Psoas muscle (tissue), 8 donors: ENCODE data around the gene SPATA13. TPM values are rescaled to one million over a fixed set of nuclear protein-coding genes. Genes with fewer than 3 reads are reported as not detected.

ENCODE experiments used
- ATAC-seq, 4 donors: fragments of 200-7000 bp; cut with Tn5 transposase; one replicate each; pipeline ENCODE4 v1.9.1; 2020; ENCODE audit warnings: moderate library complexity in 3 of 4, mild to moderate bottlenecking in 2 of 4
- DNase-seq, 2 donors: peaks; one replicate each; pipeline ENCODE4 v3.0.0-alpha.2; 2020
- H3K27ac ChIP-seq: fragments of 200-600 bp; one replicate; pipeline ENCODE4 v1.8.0; 2022
- H3K27me3 ChIP-seq, 3 donors: fragments of 200-600 bp in 1 of 3; one replicate each; pipeline versions ENCODE4 v1.6.1 to v1.8.0; 2013 to 2022; ENCODE audit warnings: low read length in 2 of 3, mild to moderate bottlenecking in 2 of 3, moderate library complexity in 1 of 3; ENCODE audit not compliant: insufficient read depth in 3 of 3
- H3K36me3 ChIP-seq, 2 donors: fragments of 200-600 bp in 1 of 2; one replicate each; pipeline versions ENCODE4 v1.6.1 to v1.8.0; 2013 to 2022; ENCODE audit warnings: low read depth in 1 of 2, mild to moderate bottlenecking in 1 of 2, moderate library complexity in 1 of 2; ENCODE audit not compliant: insufficient read depth in 1 of 2
- H3K4me1 ChIP-seq: fragments of 200-600 bp; one replicate; pipeline ENCODE4 v1.8.0; 2022
- H3K4me3 ChIP-seq: fragments of 200-600 bp; one replicate; pipeline ENCODE4 v1.8.0; 2022; ENCODE audit warnings: mild to moderate bottlenecking
- H3K9me3 ChIP-seq: fragments of 200-600 bp; one replicate; pipeline ENCODE4 v1.8.0; 2022
- WGBS, 3 donors: extraction: QIAGEN DNeasy Blood & Tissue Kit; methylation state at CpG; one replicate each; pipeline versions ENCODE4 v1.1.6 to v1.1.7; 2013; 5-methylcytosine and 5-hydroxymethylcytosine counted together
- intact Hi-C, 2 donors: fragments of 100-400 bp; cut with DNase I; formaldehyde crosslinking; loops; one replicate each; pipeline versions ENCODE4 v1.11.0 to v1.14.2; 2022
- polyA plus RNA-seq, 3 donors: library from polyadenylated mRNA; stranded (reverse); fragments of 200-250 nt; gene quantifications; one replicate each; pipeline ENCODE4 v1.2.3, GENCODE V29; 2013
- total RNA-seq, 4 donors: library from RNA; stranded (reverse); fragmentation: NEBNext Ultra II Directional in 2 of 4; extraction: Animal tissue kit (Norgen Biotek cat#: 25700) in 2 of 4; gene quantifications; one replicate each; pipeline versions ENCODE4 v1.2.1 to v1.2.4, GENCODE V29; 2021 to 2023
- TF ChIP-seq, protein P1 (sequence below): fragments of 200-600 bp; IDR thresholded peaks from one replicate; pipeline ENCODE4 v1.8.0; 2022; ENCODE audit warnings: antibody characterized with exemption
- donor health status: healthy with polysubstance abuse.
- donor health status: DM: no; HTN: no; CAD: no; lungs with moderate emphysema.
- donor health status: Bipolar disorder and iron deficiency.
- donor health status: healthy.
- donor health status: DM: yes; HTN: yes; CAD: no.
- donor health status: DM: no; HTN: no; CAD: no.
- donor health status: DM: no; HTN: no; CAD: no.
- donor health status: DM: yes; HTN: yes; CAD: no.

Gene SPATA13
- total and polyA plus RNA-seq, 7 donors: 0.87 to 5.8 (median 2.5) TPM

DNA sequence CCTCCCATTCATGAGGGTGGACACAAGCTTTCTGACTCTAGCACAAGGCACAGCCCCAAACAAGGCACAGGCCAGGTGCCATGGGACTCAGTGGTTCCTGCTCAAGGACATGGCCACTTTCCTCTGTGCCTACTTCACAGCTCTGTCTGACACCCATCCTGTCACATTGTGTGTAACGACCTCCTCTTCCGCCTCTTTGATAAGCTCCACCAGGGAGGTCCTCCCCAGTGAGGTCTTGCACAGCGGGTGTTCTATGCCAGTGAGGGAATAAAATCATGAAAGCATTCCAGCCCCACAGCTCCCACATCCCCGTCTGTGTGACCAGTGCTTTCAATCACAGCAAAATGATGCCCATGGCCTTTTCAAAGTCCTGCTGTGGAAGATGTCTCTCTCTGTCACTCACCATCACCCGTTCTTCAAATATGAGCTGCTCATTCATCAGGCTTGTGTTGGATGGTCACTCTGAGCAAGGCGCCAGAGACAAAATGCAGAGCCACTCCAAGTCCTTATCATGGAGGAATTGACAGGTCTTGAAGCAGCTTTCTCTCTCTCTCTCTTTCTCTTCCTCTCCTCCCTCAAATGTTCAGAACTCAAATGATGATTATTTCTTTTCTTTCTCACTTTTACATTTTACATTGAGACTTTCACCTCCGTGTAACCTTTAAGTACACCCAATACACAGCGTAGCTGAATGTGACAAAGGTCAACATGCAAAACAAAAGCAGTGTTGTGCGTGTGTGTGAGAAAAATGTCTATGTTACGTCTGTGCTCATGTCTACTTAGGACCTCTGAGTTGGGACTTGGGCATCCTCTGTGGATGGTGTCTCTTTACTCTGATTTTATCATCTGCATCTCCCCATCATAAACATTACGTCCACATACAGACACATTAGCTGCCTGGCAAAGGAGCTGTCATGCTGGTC lies 8.0 kb upstream of the SPATA13 start:
- no peak overlapping the region for H3K4me3 ChIP-seq
- TF ChIP-seq, protein P1, sequence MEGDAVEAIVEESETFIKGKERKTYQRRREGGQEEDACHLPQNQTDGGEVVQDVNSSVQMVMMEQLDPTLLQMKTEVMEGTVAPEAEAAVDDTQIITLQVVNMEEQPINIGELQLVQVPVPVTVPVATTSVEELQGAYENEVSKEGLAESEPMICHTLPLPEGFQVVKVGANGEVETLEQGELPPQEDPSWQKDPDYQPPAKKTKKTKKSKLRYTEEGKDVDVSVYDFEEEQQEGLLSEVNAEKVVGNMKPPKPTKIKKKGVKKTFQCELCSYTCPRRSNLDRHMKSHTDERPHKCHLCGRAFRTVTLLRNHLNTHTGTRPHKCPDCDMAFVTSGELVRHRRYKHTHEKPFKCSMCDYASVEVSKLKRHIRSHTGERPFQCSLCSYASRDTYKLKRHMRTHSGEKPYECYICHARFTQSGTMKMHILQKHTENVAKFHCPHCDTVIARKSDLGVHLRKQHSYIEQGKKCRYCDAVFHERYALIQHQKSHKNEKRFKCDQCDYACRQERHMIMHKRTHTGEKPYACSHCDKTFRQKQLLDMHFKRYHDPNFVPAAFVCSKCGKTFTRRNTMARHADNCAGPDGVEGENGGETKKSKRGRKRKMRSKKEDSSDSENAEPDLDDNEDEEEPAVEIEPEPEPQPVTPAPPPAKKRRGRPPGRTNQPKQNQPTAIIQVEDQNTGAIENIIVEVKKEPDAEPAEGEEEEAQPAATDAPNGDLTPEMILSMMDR: no peak
- no peaks in the 10 kb centered on the region for H3K27me3 ChIP-seq
- intact Hi-C loops: no loop called here
- 85 to 88% (median 85%) methylated on average over 11 of the region's 11 CpGs for WGBS, 3 donors
- no peak for ATAC-seq
- no peaks in the 10 kb centered on the region for H3K36me3 ChIP-seq
- no peaks in the 10 kb centered on the region for H3K4me1 ChIP-seq
- no peak overlapping the region for H3K27ac ChIP-seq
- no peak for DNase-seq
- no peaks in the 10 kb centered on the region for H3K9me3 ChIP-seq

DNA sequence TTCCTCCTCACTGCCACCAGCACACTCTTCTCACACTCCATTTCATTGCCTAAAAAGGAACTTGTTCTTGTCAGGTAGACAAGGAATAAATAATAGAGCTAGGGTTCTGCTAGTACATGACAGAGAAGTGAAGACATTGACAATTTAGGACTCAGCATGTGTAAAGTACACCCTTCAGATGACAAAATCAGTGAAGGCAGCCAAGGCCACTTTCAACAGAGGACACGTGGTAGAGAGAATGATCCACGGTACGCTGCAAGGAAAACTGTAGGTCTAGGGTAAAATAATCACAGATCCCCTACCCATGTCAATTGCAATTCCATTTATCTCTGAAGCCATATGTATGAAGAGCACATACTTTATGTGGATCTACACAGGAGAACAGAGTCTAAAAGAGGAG lies 7.2 kb upstream of the SPATA13 start:
- TF ChIP-seq, protein P1: no peak
- no peak for ATAC-seq
- WGBS, 3 donors: 83 to 94% (median 84%) methylated on average over 3 of the region's 3 CpGs
- no peak for DNase-seq
- intact Hi-C loops: no loop called here
- H3K36me3 ChIP-seq: no peaks in the 10 kb centered on the region
- H3K27me3 ChIP-seq: no peaks in the 10 kb centered on the region
- no peak overlapping the region for H3K4me3 ChIP-seq
- H3K9me3 ChIP-seq: no peaks in the 10 kb centered on the region
- H3K27ac ChIP-seq: no peak overlapping the region
- no peaks in the 10 kb centered on the region for H3K4me1 ChIP-seq

DNA sequence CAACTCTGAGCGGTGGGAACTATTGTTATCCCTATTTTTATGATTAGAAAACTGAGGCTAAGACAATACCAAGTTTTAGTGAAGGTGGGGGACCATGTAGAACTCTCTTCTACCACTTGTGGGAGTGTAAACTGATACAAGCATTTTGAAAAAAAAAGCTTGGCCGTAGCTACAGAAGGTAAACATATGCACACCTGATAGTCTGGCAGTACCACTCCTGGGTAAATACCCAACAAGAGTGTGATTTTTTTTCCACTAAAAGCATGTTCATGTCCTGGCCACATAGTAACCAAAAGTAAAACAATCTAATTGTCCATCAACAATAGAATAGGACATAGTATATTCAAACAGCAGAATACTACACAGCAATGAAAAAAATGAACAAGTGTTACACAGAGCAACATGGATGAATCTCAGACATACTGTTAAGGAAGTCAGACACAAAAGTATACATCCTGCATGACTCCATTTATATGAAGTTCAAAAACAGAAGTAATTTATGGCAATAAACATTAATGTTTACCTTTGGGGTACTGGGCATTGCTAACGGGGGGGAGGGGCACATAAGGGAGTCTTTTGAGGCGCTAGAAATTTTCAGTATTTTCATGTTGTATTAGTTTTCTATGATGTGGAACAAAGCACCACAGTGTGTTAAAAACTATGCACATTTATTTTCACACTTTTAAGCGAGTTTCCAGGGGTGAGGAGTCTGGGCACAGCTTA lies 6.4 kb upstream of the SPATA13 start:
- H3K36me3 ChIP-seq: no peaks in the 10 kb centered on the region
- ATAC-seq: no peak
- WGBS, 3 donors: 92 to 93% (median 92%) methylated on average over 5 of the region's 5 CpGs

DNA sequence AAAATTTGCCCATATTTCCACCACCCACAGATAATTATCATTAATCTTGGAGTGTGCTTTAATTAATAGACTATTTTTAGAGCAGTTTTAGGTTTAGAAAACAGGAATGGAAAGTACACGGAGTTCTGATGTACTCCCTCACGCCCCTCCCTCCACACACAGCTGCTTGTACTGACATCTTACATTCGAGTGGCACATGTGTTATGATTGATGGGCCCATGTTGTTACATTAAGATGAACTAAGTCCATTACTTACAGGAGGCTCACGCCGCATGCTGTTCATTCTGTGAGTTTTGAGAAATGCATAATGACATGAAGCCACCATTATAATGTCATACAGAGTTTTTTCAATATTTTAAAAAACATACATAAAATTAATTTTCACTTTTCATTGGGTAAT lies 1.2 kb upstream of the SPATA13 start:
- 38 to 49% (median 44%) methylated on average over 5 of the region's 5 CpGs for WGBS, 3 donors
- H3K36me3 ChIP-seq: no peaks in the 10 kb centered on the region
- peaks cover 0 to 35% (median 7%) of the 10 kb centered on the region in 3 donors for H3K27me3 ChIP-seq
- TF ChIP-seq, protein P1: no peak
- no peaks in the 10 kb centered on the region for H3K4me1 ChIP-seq
- no peak overlapping the region for H3K4me3 ChIP-seq
- no peak for ATAC-seq
- DNase-seq: no peak
- intact Hi-C loops: no loop called here
- H3K27ac ChIP-seq: no peak overlapping the region
- H3K9me3 ChIP-seq: no peaks in the 10 kb centered on the region

More for the DNA sequence above, 6.4 kb upstream of the SPATA13 start:
- Histone ChIP-seq H3K27me3 (no peaks in the 10 kb centered on the region), H3K4me1 (no peaks in the 10 kb centered on the region), H3K27ac (no peak overlapping the region), H3K9me3 (no peaks in the 10 kb centered on the region), H3K4me3 (no peak overlapping the region)
- no peak for DNase-seq
- TF ChIP-seq, protein P1: no peak
- intact Hi-C loops: no loop called here
